Epithelial cell of proximal tubule (primary cell): ENCODE measurements around the gene IQCK. TPM values are rescaled to one million over a fixed set of nuclear protein-coding genes. Genes with fewer than 3 reads are reported as not detected.
"Not testable (repeated sequence)": the region's sequence is repeated elsewhere in the genome, so short reads cannot be mapped to it uniquely, and the experiment has no call there.

Experiments
- DNase-seq: peaks from one replicate; pipeline ENCODE4 v3.0.0-alpha.2; 2011; ENCODE audit warnings: low read depth
- H3K4me3 ChIP-seq: 2 replicates; pipeline ENCODE4 v1.5.1; 2011; ENCODE audit warnings: low read depth, mild to moderate bottlenecking, low read length
- total RNA-seq: library from RNA; depleted of rRNA; stranded (reverse); fragments of >200 nt; gene quantifications from 2 replicates; pipeline ENCODE4 v1.2.3, GENCODE V29; 2015
- TF ChIP-seq, protein P1 (sequence below): conservative IDR thresholded peaks from 2 replicates; pipeline ENCODE4 v1.5.1; 2012; ENCODE audit warnings: low read depth, mild to moderate bottlenecking, low read length

Gene IQCK
- total RNA-seq, 1 donor from 2014 or later = 10.0 TPM

DNA sequence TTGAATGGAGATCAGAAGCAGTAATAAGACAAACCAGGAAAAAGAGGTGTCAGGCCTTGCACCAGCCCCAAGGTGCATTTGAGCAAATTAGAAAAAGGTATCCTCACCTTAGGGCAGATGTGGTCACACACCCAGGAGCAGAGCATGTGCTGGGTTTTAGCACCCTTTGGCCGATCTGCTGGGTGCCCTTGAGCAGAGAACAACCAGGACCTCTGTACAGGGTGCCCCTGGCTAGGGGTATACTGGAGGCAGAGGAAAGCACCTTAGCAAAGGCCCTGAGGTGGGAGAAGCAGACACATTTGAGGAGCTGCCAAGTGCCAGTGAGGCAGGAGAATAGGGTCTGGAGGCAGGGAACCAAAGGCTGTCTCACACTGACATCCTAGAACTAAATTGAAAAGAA, 67.0 kb downstream of the IQCK start:
- DNase-seq = no peak
- TF ChIP-seq, protein P1, sequence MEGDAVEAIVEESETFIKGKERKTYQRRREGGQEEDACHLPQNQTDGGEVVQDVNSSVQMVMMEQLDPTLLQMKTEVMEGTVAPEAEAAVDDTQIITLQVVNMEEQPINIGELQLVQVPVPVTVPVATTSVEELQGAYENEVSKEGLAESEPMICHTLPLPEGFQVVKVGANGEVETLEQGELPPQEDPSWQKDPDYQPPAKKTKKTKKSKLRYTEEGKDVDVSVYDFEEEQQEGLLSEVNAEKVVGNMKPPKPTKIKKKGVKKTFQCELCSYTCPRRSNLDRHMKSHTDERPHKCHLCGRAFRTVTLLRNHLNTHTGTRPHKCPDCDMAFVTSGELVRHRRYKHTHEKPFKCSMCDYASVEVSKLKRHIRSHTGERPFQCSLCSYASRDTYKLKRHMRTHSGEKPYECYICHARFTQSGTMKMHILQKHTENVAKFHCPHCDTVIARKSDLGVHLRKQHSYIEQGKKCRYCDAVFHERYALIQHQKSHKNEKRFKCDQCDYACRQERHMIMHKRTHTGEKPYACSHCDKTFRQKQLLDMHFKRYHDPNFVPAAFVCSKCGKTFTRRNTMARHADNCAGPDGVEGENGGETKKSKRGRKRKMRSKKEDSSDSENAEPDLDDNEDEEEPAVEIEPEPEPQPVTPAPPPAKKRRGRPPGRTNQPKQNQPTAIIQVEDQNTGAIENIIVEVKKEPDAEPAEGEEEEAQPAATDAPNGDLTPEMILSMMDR = no peak
- H3K4me3 ChIP-seq = no peak overlapping the region

DNA sequence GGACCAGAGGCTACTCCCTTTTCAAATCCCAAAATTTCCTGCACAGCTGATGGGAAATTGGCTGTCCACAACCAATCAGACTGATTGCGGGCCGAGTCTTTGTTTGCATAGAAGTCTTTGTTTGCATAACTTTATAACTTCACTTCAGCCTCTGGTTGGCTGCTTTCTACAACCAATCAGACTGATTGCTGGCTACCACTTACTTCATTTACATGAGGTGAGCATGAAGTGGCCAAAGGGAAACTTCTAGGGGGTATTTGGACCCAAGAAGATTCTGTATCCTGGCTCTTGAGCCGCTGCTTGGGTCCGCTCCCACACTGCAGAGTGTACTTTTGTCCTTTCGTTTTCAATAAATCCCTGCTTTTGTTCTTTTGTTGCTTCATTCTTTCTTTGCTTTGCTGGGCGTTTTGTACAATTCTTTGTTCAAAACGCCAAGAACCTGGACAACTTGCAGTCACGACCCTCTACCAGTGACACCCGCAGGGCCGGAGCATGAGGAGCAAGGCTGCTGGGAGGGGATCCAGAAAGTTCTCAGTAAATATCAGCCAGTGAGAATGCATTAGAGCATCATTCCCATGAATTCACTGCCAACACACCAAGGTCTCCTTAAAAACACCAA, 67.5 kb downstream of the IQCK start:
- TF ChIP-seq, protein P1 = no peak
- no peak for DNase-seq
- H3K4me3 ChIP-seq = no peak overlapping the region

DNA sequence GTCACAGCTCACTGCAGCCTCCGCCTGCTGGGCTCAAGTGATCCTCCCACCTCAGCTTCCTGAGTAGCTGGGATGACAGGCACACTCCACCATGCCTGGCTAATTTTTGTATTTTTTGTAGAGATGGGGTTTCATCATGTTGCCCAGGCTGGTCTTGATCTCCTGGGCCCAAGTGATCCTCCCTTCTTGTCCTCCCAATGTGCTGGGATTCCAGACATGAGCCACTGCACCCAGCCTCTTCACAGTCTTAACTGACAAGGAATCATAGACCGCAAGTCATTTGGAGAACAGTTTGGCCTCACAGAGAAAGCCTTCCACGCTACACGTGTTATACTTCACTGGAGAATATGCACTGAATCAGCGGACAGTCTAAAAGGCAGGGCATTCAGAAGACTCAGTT, 83.3 kb downstream of the IQCK start:
- not testable (repeated sequence) for DNase-seq, H3K4me3 ChIP-seq

DNA sequence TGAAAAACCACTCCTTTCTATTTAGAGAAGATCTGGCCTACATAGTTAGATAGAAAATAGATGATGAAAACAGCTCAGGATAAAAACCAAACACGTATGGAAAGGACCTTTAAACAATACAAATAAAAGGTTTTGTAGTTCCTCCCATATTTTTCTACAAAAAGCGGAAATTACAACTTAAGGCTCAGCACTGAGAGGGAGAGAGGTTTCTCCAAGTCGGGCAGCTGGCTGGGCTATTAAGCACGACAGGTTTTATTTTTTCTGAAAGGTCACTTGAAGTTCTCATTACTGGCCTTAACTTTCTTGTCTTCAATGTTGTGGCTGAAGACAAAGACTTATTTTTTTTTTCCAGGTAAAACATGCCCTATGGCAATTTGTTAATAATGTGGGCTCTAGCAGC, 83.8 kb downstream of the IQCK start:
- not testable (repeated sequence) for DNase-seq

DNA sequence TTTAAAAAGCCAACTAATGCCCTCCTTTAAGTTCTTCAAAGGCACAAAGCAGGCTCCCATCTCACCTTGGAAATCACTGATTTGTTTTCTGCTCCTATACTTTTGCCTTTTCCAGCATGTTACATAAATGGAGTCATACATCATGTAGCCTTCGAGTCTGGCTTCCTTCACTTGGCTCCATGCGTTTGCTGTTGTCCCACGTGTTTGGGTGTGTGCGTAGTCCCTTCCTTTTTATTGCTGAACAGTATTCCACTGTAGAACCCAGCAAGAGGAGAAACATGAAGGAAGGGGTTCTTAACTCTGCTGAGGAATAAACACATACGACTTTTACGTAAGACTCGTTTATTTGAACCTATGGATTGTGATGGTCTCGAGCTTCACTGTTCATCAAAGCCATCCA, 84.5 kb downstream of the IQCK start:
- no peak for DNase-seq
- H3K4me3 ChIP-seq = no peak overlapping the region
- TF ChIP-seq, protein P1 = no peak

More for the DNA sequence above, 83.8 kb downstream of the IQCK start:
- H3K4me3 ChIP-seq = not testable (repeated sequence)

DNA sequence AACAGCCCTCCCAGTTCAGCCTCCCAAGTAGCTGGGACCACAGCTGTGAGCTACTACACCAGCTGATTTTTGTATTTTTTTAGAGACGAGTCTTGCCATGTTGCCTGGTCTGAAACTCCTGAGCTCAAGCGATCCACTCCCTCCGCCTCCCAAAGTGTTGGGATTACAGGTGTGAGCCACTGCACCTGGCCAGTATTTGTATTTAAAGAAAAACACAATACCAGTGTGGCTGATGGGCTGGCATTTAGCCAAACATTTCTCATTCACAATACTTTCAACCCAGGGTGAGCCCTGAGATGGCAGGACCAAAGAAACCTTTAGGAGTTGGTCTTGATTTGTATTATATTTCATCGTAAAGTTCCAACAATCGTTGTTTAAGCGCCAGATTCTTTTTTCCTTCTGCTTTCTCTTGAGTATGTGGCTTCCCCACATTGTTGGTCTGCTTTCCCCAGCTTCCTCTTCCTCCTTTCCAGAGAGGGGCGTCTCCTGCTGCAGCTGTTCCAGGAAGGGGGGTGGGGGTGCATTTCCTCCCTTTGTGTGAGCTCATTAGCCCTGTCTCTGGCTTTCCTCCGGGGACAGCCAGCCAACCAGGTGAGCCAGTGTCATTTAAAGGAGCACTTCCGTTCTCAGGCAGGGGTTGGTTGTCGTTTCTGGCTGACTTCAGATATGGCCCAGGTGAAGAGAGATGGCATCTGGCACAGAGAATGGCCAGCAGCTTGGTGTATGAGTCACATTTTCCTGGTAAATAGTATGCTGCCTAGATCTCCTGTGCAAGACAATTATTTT, 86.7 kb downstream of the IQCK start:
- no peak overlapping the region for H3K4me3 ChIP-seq
- DNase-seq = no peak
- TF ChIP-seq, protein P1 = no peak

DNA sequence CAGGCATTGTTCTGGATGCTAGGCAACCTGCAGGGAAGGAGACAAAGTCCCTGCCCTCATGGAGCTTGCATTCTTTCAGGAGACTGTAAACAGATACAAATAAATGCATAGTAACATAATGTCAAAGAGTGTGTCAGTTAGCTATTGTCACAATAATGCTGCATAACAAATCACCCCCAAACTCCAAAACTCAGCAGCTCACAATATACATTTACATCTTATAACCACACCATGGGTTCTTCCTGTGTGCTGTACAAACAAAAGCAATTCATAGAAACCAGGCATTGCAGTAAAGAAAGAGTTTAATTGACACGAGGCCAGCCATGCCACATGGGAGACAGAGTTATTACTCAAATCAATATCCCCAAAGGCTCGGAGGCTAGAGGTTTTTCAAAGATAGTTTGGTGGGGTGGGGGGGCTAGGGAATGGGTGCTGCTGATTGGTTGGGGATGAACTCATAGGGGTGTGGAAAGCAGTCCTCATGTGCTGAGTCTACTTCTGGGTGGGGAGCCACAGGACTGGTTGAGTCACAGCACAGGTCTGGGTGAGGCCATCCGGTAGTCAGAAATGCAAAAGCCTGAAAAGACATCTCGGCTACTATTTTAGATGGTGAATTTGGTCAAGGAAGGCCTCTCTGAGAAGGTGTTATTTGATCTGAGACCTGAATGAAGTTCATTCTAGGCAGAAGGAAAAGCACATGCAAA, 87.5 kb downstream of the IQCK start:
- DNase-seq = no peak
- TF ChIP-seq, protein P1 = no peak

More for the DNA sequence above, 87.5 kb downstream of the IQCK start:
- no peak overlapping the region for H3K4me3 ChIP-seq
